Suprapubic skin (tissue), 4 donors: ENCODE results near the gene CUEDC1. TPM values are rescaled to one million over a fixed set of nuclear protein-coding genes. Genes with fewer than 3 reads are reported as not detected.

Experiments
- DNase-seq, 2 donors: peaks; one replicate each; pipeline ENCODE4 v3.0.0-alpha.2; 2019; ENCODE audit warnings: low spot score in 2 of 2
- H3K27ac ChIP-seq: fragments of 200-600 bp; sonication (generic); one replicate; pipeline ENCODE4 v1.5.1; 2019
- H3K27me3 ChIP-seq: fragments of 200-600 bp; sonication (generic); one replicate; pipeline ENCODE4 v1.5.1; 2019
- H3K36me3 ChIP-seq: fragments of 200-600 bp; sonication (generic); one replicate; pipeline ENCODE4 v1.5.1; 2019
- H3K4me1 ChIP-seq: fragments of 200-600 bp; sonication (generic); one replicate; pipeline ENCODE4 v1.5.1; 2019
- H3K4me3 ChIP-seq: fragments of 200-600 bp; sonication (generic); one replicate; pipeline ENCODE4 v1.5.1; 2019; ENCODE audit warnings: mild to moderate bottlenecking
- H3K9me3 ChIP-seq: fragments of 200-600 bp; sonication (generic); one replicate; pipeline ENCODE4 v1.5.1; 2019
- CTCF ChIP-seq, 2 donors: fragments of 200-600 bp in 1 of 2; fragments of 450-650 bp in 1 of 2; sonication (generic) in 1 of 2; IDR thresholded peaks; one replicate each; pipeline ENCODE4 v1.5.1; 2016 to 2019; ENCODE audit warnings: antibody characterized with exemption in 2 of 2, mild to moderate bottlenecking in 1 of 2, moderate library complexity in 1 of 2
- EP300 ChIP-seq: sonication (generic); formaldehyde crosslinking; IDR thresholded peaks from one replicate; pipeline ENCODE4 v1.6.1; 2017; ENCODE audit warnings: antibody characterized with exemption
- POLR2A ChIP-seq, 2 donors: fragments of 450-650 bp; IDR thresholded peaks; one replicate each; pipeline ENCODE4 v1.6.1; 2017; ENCODE audit warnings: antibody characterized with exemption in 2 of 2, mild to moderate bottlenecking in 2 of 2, moderate library complexity in 2 of 2
- POLR2AphosphoS5 ChIP-seq, 3 donors: sonication (generic); formaldehyde crosslinking; IDR thresholded peaks; one replicate each; pipeline ENCODE4 v1.6.1; 2017; ENCODE audit warnings: antibody characterized with exemption in 3 of 3
- WGBS: methylation state at CpG from one replicate; pipeline ENCODE4 v1.1.5; 2018; 5-methylcytosine and 5-hydroxymethylcytosine counted together
- total RNA-seq, 4 donors: library from RNA; depleted of rRNA; stranded (reverse); fragments of >200 nt; gene quantifications; one replicate each; pipeline ENCODE4 v1.1.0, GENCODE V29; 2016

The CUEDC1 gene
- total RNA-seq, 4 donors from 2014 or later = 5.1 to 34.2 (median 12.8) TPM

GRCh38 chr17:57834146-57834741, 121.0 kb downstream of the CUEDC1 start:
- Histone ChIP-seq H3K9me3 (no peaks in the 10 kb centered on the region), H3K27ac (no peak overlapping the region), H3K36me3 (peaks cover 10% of the 10 kb centered on the region), H3K4me1 (peaks cover 12% of the 10 kb centered on the region), H3K4me3 (no peak overlapping the region), H3K27me3 (no peaks in the 10 kb centered on the region)
- WGBS = 55% methylated on average over 13 of the region's 13 CpGs
- DNase-seq = no peak
- TF ChIP-seq CTCF (IDR thresholded peaks at IDR 0.05) (no peak), EP300 (no peak), POLR2AphosphoS5 (IDR thresholded peaks at IDR 0.05) (no peak), POLR2A (IDR thresholded peaks at IDR 0.05) (no peak)

GRCh38 chr17:57833179-57833939, 121.9 kb downstream of the CUEDC1 start:
- peaks cover 1% of the 10 kb centered on the region for H3K36me3 ChIP-seq
- H3K27me3 ChIP-seq = no peaks in the 10 kb centered on the region
- peak in 1 of 2 donors; percentile 86 for DNase-seq
- 11% methylated on average over 13 of the region's 13 CpGs for WGBS
- H3K27ac ChIP-seq = peak overlapping the region; percentile 34
- H3K4me1 ChIP-seq = peaks cover 12% of the 10 kb centered on the region
- H3K4me3 ChIP-seq = peak overlapping the region; percentile 33
- no peaks in the 10 kb centered on the region for H3K9me3 ChIP-seq
- no peak for TF ChIP-seq EP300
- TF ChIP-seq POLR2A (IDR thresholded peaks at IDR 0.05) = no peak
- no peak for TF ChIP-seq POLR2AphosphoS5 (IDR thresholded peaks at IDR 0.05)
- TF ChIP-seq CTCF (IDR thresholded peaks at IDR 0.05) = peak; percentile 64 to 74

DNA sequence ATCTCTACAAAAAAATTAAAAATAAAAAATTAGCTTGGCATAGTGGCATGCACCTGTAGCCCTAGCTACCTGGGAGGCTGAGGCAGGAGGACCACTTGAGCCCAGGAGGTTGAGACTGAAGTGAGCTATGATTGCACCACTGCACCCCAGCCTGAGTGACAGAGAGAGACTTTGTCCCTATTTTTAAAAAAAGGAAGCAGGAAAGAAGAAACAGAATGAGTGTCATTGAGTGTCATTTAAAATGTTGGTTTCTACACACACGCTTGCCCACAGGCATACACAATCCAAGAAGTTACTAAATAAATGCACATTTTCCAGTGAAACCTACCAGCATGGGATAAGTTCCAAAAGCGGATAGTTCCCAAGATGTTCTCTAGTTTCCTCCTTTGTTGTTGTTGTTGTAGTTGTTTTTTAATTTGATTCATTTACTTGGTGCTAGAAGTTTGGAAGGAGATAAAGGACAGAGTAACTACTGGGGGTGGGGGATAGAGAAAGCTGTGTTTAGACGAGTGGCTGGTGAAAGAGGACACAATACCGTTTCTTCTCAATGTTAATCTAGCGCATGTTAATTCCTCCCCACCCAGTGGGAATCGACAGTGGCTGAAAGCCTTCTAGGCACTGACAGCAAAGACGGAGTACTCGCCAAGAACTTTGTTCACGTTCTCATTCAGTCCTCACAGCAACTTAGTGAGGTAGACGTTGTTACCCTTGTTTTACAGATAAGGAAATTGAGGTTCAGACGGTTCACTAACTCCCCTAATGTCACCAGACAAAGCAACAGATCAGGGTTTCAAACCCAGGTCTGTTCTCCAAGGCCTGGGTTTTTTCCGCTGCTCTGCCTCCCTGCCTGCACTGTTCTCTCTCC, 122.7 kb downstream of the CUEDC1 start:
- H3K27ac ChIP-seq = peak overlapping the region; percentile 34
- H3K36me3 ChIP-seq = no peaks in the 10 kb centered on the region
- DNase-seq = no peak
- H3K4me1 ChIP-seq = peaks cover 12% of the 10 kb centered on the region
- no peaks in the 10 kb centered on the region for H3K9me3 ChIP-seq
- WGBS = 21% methylated on average over 12 of the region's 12 CpGs
- H3K4me3 ChIP-seq = peak overlapping the region; percentile 33
- TF ChIP-seq POLR2AphosphoS5 (IDR thresholded peaks at IDR 0.05) = no peak
- peak; percentile 12 for TF ChIP-seq EP300
- no peaks in the 10 kb centered on the region for H3K27me3 ChIP-seq

DNA sequence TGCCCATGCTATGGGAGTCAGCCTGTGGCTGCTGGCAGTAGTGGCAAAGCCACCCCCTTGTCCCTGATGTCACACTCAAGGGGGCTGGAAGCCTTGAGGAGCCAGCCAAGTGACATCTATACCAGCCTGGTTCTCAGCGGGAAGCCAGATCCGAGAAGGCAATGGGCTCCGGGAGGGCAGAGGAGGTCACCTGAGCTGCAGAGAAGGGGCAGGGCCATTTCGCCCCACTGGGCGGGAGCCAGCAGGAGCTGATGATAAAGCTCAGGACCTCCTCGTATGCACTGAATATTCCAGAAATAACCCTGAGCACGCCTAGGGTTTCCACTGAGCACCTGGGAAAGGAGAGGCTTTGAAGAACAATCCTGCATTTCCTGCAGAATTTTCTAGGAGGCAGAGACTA, 124.3 kb downstream of the CUEDC1 start:
- WGBS = 100% methylated on average over 5 of the region's 7 CpGs
- Histone ChIP-seq H3K4me3 (no peak overlapping the region), H3K4me1 (peaks cover 12% of the 10 kb centered on the region), H3K27ac (no peak overlapping the region), H3K36me3 (no peaks in the 10 kb centered on the region), H3K27me3 (no peaks in the 10 kb centered on the region), H3K9me3 (no peaks in the 10 kb centered on the region)
- TF ChIP-seq POLR2AphosphoS5 (IDR thresholded peaks at IDR 0.05) (no peak), CTCF (IDR thresholded peaks at IDR 0.05) (no peak), EP300 (no peak), POLR2A (IDR thresholded peaks at IDR 0.05) (no peak)
- no peak for DNase-seq

- Histone ChIP-seq H3K9me3 (no peaks in the 10 kb centered on the region), H3K27me3 (peaks cover 5% of the 10 kb centered on the region), H3K4me3 (no peak overlapping the region), H3K36me3 (no peaks in the 10 kb centered on the region), H3K27ac (no peak overlapping the region), H3K4me1 (no peaks in the 10 kb centered on the region)
- TF ChIP-seq POLR2A (IDR thresholded peaks at IDR 0.05) = no peak
- TF ChIP-seq POLR2AphosphoS5 (IDR thresholded peaks at IDR 0.05) = no peak
- TF ChIP-seq CTCF (IDR thresholded peaks at IDR 0.05) = no peak
- TF ChIP-seq EP300 = no peak
- DNase-seq = no peak
- 79% methylated on average over 12 of the region's 15 CpGs for WGBS
These were observed 131.5 kb downstream of the CUEDC1 start for GRCh38 chr17:57823469-57824401.
